GM19238 (cell line): Measurements from ENCODE around the gene KANSL2.
"Not testable (repeated sequence)": the region's sequence is repeated elsewhere in the genome, so short reads cannot be mapped to it uniquely, and the experiment has no call there.

ENCODE experiments used
- DNase-seq: peaks from one replicate; pipeline ENCODE4 v3.0.0; 2011; ENCODE audit warnings: low spot score; ENCODE audit not compliant: insufficient read length

Gene KANSL2

GRCh38 chr12:48686037-48686595, 4.1 kb upstream of the KANSL2 start:
- DNase-seq: no peak

DNA sequence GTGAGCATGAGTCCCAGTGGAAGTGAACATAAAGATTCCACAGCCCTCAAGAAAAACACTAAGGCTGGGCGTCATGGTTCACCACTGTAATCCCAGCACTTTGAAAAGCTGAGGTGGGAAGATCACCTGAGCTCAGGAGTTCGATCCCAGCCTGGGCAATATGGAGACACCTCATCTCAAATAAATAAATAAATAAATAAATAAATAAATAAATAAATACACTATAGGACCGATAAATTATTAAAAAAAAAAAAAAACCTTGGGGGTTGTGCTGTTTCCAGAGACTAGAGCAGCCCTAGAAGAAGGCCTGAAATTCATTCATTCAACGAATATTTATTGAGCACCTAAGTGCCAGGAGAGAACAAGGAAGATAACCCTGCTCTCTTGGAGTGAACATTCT, 1.5 kb upstream of the KANSL2 start:
- DNase-seq: no peak

DNA sequence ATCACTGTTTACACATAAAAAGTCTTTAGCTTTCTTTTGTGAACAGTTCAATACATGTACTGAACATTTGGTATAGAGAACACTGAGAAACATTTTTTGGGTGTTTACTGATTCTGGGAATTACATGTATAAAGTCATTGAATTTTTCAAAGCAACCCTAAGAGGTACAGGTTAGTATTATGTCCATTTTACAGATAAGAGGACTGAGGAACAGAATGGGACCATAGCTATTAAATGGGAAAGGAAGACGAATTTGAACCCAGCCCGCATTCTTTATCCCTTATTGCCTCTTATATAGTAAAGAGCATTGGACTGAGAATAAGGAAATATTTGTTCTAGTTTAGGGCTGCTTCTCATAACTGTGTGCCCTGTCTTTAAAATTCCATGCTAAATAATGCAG, 889 bp upstream of the KANSL2 start:
- no peak for DNase-seq

DNA sequence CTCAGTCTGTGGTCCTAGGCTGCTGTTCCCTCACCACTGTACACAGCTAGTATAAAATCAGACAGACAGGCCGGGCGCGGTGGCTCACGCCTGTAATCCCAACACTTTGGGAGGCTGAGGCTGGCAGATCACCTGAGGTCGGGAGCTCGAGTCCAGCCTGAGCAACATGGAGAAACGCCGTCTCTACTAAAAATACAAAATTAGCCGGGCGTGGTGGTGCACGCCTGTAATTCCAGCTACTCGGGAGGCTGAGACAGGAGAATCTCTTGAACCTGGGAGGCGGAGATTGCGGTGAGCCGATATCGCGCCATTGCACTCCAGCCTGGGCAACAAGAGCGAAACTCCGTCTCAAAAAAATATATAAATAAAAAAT, 481 bp upstream of the KANSL2 start:
- not testable (repeated sequence) for DNase-seq

DNA sequence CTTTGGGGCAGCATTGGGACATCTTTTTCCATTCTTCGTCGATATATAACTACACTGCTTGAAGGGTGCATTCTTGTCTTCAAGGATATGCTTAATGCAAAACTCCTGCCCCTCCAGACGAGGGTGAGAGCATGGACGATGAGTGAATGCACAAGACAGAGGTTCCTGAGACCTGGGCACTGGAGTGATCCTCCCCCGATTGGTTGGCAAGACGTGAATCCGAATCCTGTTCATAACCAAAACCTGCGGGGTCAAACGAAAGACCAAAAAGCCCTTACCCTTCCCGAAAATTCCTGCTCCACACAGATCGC, 684 bp downstream of the KANSL2 start:
- peak; percentile 16 for DNase-seq

DNA sequence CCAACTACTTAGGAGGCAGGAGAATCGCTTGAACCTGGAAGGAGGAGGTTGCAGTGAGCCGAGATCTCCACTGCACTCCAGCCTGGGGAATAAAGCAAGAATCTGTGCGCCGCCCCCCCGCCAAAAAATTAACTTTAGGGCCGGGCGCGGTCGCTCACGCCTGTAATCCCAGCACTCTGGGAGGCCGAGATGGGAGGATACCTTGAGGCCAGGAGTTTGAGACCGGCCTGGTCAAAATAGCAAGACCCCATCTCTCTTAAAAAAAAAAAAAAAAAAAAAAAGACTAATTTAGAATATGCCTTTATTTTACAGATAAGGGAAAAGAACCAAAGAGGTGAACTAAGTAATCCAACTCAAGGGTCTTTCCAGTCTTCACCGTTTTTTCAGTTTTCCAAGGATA, 1.2 kb downstream of the KANSL2 start:
- DNase-seq: no peak

GRCh38 chr12:48678551-48679185, 3.4 kb downstream of the KANSL2 start:
- DNase-seq: no peak

DNA sequence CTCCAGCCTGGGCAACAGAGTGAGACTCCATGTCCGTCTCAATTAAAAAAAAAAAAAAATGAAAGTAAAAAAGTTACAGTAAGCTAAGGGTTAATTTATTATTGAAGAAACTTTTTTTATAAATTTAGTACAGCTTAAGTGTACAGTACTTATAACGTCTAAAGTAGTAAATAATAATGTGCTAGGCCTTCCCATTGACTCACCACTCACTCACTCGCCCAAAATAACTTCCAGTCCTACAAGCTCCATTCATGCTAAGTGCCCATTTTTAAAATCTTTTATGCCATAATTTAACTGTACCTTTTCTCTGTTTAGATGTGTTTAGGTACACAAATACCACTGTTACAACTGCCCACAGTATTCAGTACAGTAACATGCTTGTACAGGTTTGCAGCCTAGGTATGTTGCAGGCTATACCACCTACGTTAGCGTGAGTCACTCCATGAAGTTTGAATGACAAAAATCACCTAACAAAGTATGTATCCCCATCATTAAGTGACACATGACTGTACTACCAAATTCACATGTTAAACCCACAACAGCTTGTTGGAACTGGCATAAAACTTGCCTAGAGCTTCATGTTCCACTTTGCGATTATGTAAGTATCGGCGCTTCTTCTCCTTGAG, 10.7 kb downstream of the KANSL2 start:
- no peak for DNase-seq

DNA sequence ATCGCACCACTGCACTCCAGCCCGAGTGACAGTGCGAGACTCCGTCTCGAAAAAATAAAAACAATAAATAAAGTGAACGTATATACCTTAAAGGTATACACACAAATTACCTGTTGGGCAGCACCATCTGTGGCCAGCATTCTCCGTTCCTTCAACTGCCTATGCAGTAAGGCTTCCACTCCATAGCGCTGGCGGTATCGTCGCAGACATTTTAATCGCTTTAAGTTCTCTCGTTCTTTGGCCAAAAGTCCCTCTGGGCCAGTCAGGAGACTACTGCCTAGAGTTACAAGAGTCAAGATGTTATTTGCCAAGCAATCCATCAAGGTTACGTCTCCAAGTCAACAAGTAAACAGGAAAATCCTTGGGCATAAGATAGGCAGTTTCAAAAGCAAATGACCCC, 13.0 kb downstream of the KANSL2 start:
- DNase-seq: no peak

GRCh38 chr12:48659863-48660262, 22.2 kb downstream of the KANSL2 start:
- DNase-seq: no peak

- no peak for DNase-seq
Measured at GRCh38 chr12:48651681-48652080, 30.4 kb downstream of the KANSL2 start.

- not testable (repeated sequence) for DNase-seq
Measured at GRCh38 chr12:48645354-48645753, 36.7 kb downstream of the KANSL2 start.

GRCh38 chr12:48643011-48643410, 39.0 kb downstream of the KANSL2 start:
- DNase-seq: no peak

DNA sequence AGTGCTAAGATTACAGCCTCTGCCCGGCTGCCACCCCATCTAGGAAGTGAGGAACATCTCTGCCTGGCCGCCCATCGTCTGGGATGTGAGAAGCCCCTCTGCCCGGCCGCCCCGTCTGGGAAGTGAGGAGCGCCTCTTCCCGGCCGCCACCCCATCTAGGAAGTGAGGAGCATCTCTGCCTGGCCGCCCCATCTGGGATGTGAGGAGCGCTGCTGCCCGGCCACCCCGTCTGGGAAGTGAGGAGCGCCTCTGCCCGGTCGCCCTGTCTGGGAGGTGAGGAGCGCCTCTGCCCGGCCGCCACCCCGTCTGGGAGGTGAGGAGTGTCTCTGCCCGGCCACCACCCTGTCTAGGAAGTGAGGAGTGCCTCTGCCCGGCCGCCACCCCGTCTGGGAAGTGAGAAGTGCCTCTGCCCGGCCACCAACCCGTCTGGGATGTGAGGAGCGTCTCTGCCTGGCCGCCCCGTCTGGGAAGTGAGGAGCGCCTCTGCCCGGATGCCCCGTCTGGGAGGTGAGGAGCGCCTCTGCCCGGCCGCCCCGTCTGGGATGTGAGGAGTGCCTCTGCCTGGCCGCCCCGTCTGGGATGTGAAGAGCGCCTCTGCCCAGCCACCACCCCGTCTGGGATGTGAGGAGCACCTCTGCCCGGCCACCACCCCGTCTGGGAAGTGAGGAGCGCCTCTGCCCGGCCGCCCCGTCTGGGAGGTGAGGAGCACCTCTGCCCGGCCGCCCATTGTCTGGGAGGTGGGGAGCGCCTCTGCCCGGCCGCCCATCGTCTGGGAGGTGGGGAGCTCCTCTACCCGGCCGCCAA, 40.1 kb downstream of the KANSL2 start:
- DNase-seq: not testable (repeated sequence)

DNA sequence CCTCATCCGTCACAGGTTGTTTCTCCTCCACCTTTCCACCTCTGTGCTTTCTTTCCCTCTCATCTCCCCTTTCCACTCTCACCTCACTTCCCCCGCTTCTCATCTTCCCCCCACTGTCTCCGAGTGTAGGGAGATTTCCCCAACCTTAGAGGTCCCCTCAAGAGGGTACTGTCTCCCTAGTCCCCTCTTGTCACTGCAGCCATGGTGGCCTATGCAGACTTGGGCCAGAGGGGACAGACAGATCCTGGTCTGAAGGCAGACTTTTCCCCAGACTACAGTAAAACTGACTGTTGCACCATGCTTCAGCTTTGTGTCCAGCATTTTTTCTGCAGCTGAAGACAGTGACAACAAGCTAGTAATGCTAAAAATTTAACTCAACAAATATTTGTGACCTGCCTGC, 41.2 kb downstream of the KANSL2 start:
- no peak for DNase-seq

GRCh38 chr12:48640428-48640827, 41.6 kb downstream of the KANSL2 start:
- no peak for DNase-seq

GRCh38 chr12:48631071-48631470, 51.0 kb downstream of the KANSL2 start:
- DNase-seq: no peak

- DNase-seq: no peak
Measured at GRCh38 chr12:48630346-48630745, 51.7 kb downstream of the KANSL2 start.

- DNase-seq: no peak
Measured at GRCh38 chr12:48629541-48629940, 52.5 kb downstream of the KANSL2 start.

GRCh38 chr12:48627556-48627955, 54.5 kb downstream of the KANSL2 start:
- no peak for DNase-seq

- not testable (repeated sequence) for DNase-seq
Measured at GRCh38 chr12:48622997-48623396, 59.0 kb downstream of the KANSL2 start.

DNA sequence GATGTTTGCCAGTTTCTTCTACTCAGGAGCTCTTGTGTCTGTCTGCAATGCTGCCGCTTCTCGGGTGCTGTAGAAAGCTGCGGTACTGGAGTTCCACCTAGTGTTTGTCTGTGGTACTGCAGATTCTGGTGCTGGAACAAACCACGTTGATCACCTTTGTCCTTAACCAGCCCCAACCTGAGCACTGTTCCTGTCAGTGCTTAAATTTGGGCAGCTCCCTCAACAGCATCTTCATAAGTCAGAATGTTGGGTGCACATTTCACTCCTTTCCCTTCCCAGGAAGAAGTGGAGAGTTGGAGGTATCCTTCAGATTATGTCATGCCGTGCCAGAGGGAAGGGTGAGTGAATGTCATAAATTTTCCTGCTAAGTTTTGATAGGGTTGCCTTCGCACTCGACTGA, 63.5 kb downstream of the KANSL2 start:
- peak; percentile 42 for DNase-seq
